Peyer's patch (tissue), 4 donors: ENCODE results near the gene MUC20.

ENCODE experiments used
- CTCF ChIP-seq, 6 experiments: fragments of 450-650 bp in 4 of 6; fragments of 200-600 bp in 2 of 6; sonication (generic) in 1 of 6; IDR thresholded peaks; one replicate each; pipeline ENCODE4 v1.5.1; 2017 to 2019; ENCODE audit warnings: antibody characterized with exemption in 6 of 6, mild to moderate bottlenecking in 3 of 6, moderate library complexity in 1 of 6
- POLR2A ChIP-seq, 2 donors: fragments of 450-650 bp; IDR thresholded peaks; one replicate each; pipeline ENCODE4 v1.5.1; 2017; ENCODE audit warnings: antibody characterized with exemption in 2 of 2, mild to moderate bottlenecking in 2 of 2, moderate library complexity in 2 of 2

- TF ChIP-seq CTCF (IDR thresholded peaks at IDR 0.05), result no peak
- no peak for TF ChIP-seq POLR2A (IDR thresholded peaks at IDR 0.05)
These were observed 14.4 kb downstream of the MUC20 start for GRCh38 chr3:195735036-195735695.
